Testis (tissue), 3 donors: ENCODE data around the gene DUSP8. TPM values are rescaled to one million over a fixed set of nuclear protein-coding genes. Genes with fewer than 3 reads are reported as not detected.
A peak's percentile ranks its signal among the peaks of the same experiment; 100 is the strongest.
"Not testable (repeated sequence)": the region's sequence is repeated elsewhere in the genome, so short reads cannot be mapped to it uniquely, and the experiment has no call there.

Experiments
- DNase-seq: peaks from one replicate; pipeline ENCODE4 v3.0.0-alpha.2; 2019
- H3K27ac ChIP-seq, 2 donors: fragments of 200-600 bp; sonication (generic); one replicate each; pipeline ENCODE4 v1.5.1; 2019
- H3K27me3 ChIP-seq: fragments of 200-600 bp; sonication (generic); one replicate; pipeline ENCODE4 v1.5.1; 2019
- H3K36me3 ChIP-seq: fragments of 200-600 bp; sonication (generic); one replicate; pipeline ENCODE4 v1.5.1; 2017; ENCODE audit warnings: low read depth; ENCODE audit errors: missing control alignments
- H3K4me1 ChIP-seq: fragments of 200-600 bp; sonication (generic); one replicate; pipeline ENCODE4 v1.5.1; 2019
- H3K4me3 ChIP-seq, 2 donors: fragments of 200-600 bp; sonication (generic); one replicate each; pipeline ENCODE4 v1.5.1; 2017 to 2019
- H3K9me3 ChIP-seq: fragments of 200-600 bp; sonication (generic); one replicate; pipeline ENCODE4 v1.5.1; 2017
- CTCF ChIP-seq, 3 experiments: fragments of 450-650 bp in 2 of 3; fragments of 200-600 bp in 1 of 3; sonication (generic) in 1 of 3; IDR thresholded peaks; one replicate each; pipeline ENCODE4 v1.5.1; 2016 to 2019; ENCODE audit warnings: antibody characterized with exemption in 3 of 3, mild to moderate bottlenecking in 2 of 3, moderate library complexity in 1 of 3
- POLR2A ChIP-seq: fragments of 450-650 bp; IDR thresholded peaks from one replicate; pipeline ENCODE4 v1.6.1; 2017; ENCODE audit warnings: antibody characterized with exemption, mild to moderate bottlenecking, moderate library complexity
- WGBS, 2 donors: methylation state at CpG; one replicate each; pipeline ENCODE4 v1.1.5; 2018; 5-methylcytosine and 5-hydroxymethylcytosine counted together
- intact Hi-C: fragments of 100-400 bp; cut with DNase I; formaldehyde crosslinking; loops from one replicate; pipeline ENCODE4 v1.15.1; 2023; ENCODE audit warnings: low total_unique reads
- polyA plus RNA-seq: library from polyadenylated mRNA; stranded (reverse); fragments of 350-450 nt; fragmentation: Illumina TruSeq; extraction: RNeasy Lipid Tissue Mini Kit (QIAGEN cat#74804); gene quantifications from one replicate; pipeline ENCODE4 v1.2.3, GENCODE V29; 2014; ENCODE audit warnings: low read depth, low replicate concordance; ENCODE audit not compliant: insufficient read depth
- total RNA-seq, 2 donors: library from RNA; depleted of rRNA; stranded (reverse); fragments of >200 nt; gene quantifications; one replicate each; pipeline ENCODE4 v1.2.3, GENCODE V29; 2016

DUSP8 gene
- total and polyA plus RNA-seq, 3 donors from 2014 or later = 7.0 to 14.4 (median 8.5) TPM

GRCh38 chr11:1515082-1516060 is 56.7 kb downstream of the DUSP8 start:
- Histone ChIP-seq H3K4me1 (peaks cover 27% of the 10 kb centered on the region), H3K4me3 (no peak overlapping the region), H3K27ac (no peak overlapping the region), H3K27me3 (no peaks in the 10 kb centered on the region), H3K36me3 (no peaks in the 10 kb centered on the region), H3K9me3 (no peaks in the 10 kb centered on the region)
- peak; percentile 91 to 96 (median 92) for TF ChIP-seq CTCF (IDR thresholded peaks at IDR 0.05)
- no peak for TF ChIP-seq POLR2A
- peak; percentile 82 for DNase-seq
- intact Hi-C loops = loop anchor here (5.0 kb wide), 1 partner anchor 308 kb away; no protein-coding TSS in a partner anchor
- WGBS, 2 donors = 39 to 71% methylated on average over 4 to 35 of the region's 36 CpGs

- H3K4me1 ChIP-seq = peaks cover 25% of the 10 kb centered on the region
- DNase-seq = peak; percentile 77
- no peaks in the 10 kb centered on the region for H3K36me3 ChIP-seq
- no peaks in the 10 kb centered on the region for H3K9me3 ChIP-seq
- H3K4me3 ChIP-seq = no peak overlapping the region
- TF ChIP-seq CTCF (IDR thresholded peaks at IDR 0.05) = peak in 2 of 3 experiments; percentile 10 to 14
- TF ChIP-seq POLR2A = no peak
- intact Hi-C loops = loop anchor here (5.0 kb wide), 1 partner anchor 307 kb away; no protein-coding TSS in a partner anchor
- no peak overlapping the region for H3K27ac ChIP-seq
- H3K27me3 ChIP-seq = no peaks in the 10 kb centered on the region
- 57 to 58% methylated on average over 10 to 31 of the region's 31 CpGs for WGBS, 2 donors
Observed at GRCh38 chr11:1514336-1515061, 57.6 kb downstream of the DUSP8 start.

- Histone ChIP-seq H3K4me1 (peaks cover 25% of the 10 kb centered on the region), H3K27me3 (no peaks in the 10 kb centered on the region), H3K4me3 (no peak overlapping the region), H3K9me3 (no peaks in the 10 kb centered on the region), H3K27ac (no peak overlapping the region), H3K36me3 (no peaks in the 10 kb centered on the region)
- intact Hi-C loops = no loop called here
- no peak for TF ChIP-seq POLR2A
- TF ChIP-seq CTCF (IDR thresholded peaks at IDR 0.05) = no peak
- 67 to 70% methylated on average over 23 of the region's 23 CpGs for WGBS, 2 donors
- DNase-seq = no peak
Observed at GRCh38 chr11:1513326-1514296, 58.5 kb downstream of the DUSP8 start.

GRCh38 chr11:1512531-1513258 is 59.4 kb downstream of the DUSP8 start:
- H3K36me3 ChIP-seq, DNase-seq, H3K4me3 ChIP-seq, intact Hi-C loops, H3K27ac ChIP-seq, H3K27me3 ChIP-seq, H3K9me3 ChIP-seq: not testable (repeated sequence)
- peaks cover 28% of the 10 kb centered on the region for H3K4me1 ChIP-seq
- 63 to 68% methylated on average over 5 to 8 of the region's 9 CpGs for WGBS, 2 donors
